GM18519 (cell line): ENCODE data around the gene POTEF.
"Not testable (repeated sequence)": the region's sequence is repeated elsewhere in the genome, so short reads cannot be mapped to it uniquely, and the experiment has no call there.

Experiments used
- ATAC-seq: cut with Tn5 transposase; IDR thresholded peaks from one replicate; pipeline ENCODE4 v1.9.1; 2021; ENCODE audit warnings: mild to moderate bottlenecking, moderate library complexity; ENCODE audit not compliant: unreplicated experiment, low FRiP score

POTEF gene

DNA sequence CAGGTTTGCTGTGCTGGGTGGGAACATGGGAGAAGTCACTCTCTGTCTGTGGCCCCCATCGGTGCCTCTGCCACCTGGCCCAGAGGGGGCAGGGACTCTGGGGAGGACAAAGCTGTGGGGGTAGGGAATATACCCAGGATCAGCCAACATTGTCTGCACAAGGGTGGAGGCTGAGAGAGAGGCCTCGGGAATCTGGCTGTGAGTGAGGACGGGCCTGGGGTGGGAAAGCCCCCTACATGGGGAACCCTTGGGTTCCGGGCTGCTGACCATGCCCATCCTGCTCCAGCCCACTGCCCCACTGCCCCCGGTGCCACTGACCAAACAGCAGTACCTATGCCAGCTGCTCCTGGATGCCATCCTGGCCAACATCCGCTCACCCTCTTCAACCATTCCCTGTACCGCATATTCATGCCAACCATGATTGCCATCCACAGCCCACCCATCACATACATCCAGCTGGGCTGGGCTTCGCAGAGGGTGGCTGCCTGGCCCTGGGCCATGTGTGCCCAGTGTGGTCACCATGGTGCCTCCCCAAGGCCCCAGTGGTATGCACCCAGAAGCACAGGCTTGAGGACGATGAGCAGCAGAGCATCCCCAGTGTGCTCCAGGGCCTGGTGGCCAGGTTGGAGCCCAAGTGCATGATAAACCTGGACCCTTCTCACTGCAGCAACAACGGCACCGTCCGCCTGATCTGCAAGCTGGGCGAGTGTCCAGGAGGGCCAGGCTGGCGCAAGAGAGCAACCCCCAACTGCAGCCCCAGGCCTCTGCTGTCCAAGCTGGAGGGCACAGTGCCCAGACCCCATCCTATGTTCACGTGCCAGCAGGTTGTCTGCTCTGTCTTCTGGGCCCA lies 6.9 kb upstream of the POTEF start:
- ATAC-seq, result no peak

- ATAC-seq, result not testable (repeated sequence)
Observed at GRCh38 chr2:130128464-130128863, 558 bp downstream of the POTEF start.

- not testable (repeated sequence) for ATAC-seq
Observed at GRCh38 chr2:130127726-130128125, 1.3 kb downstream of the POTEF start.

DNA sequence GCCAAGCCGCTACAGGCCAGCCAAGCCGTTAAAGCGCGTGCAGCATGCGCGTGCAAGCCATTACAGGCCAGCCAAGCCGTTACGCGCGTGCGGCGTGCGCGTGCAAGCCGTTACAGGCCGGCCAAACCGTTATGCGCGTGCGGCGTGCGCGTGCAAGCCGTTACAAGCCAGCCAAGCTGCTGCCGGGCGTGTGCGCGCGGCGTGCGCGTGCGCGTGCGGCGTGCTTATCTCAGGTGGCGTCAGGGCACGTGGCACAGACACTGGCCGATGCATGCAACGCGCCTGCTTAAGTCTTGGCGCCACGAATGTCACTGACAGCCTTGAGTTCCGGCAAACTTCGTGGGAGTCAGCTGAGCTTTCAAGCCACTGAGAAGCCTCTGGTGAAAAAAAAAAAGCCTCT lies 8.1 kb downstream of the POTEF start:
- ATAC-seq, result not testable (repeated sequence)

DNA sequence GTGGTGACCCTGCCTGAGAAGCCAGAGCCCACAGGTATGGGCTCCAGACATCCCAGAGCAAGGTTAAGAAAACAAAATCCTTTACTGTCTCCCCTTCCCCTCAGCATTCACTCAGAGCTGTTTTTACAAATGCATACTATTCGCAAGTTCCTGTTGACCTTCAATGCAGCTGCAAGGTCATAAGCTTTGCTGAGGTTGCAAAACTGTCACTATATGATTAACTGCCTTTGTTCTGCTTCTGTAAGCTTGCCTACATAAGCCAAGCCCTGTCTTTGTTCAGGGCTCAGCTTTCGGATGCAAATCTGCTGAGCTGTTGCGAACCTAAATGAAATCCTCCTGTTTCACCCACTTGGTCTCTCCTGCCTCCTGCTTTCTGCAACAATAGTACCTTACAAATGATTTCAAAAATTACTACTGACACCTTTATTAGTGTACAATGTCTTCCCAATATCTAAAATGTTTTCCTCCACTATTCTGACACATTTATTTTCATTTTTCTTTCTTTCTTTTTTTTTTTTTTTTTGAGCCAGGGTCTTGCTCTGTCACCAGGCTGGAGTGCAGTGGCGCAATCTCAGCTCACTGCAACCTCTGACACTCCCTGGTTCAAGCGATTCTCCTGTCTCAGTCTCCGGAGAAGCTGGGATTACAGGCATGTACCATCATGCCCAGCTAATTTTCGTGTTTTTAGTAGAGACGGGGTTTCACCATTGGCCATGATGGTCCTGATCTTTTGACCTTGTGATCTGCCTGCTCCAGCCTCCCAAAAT lies 26.2 kb downstream of the POTEF start:
- ATAC-seq, result not testable (repeated sequence)

- not testable (repeated sequence) for ATAC-seq
Observed at GRCh38 chr2:130062645-130063044, 66.4 kb downstream of the POTEF start.

GRCh38 chr2:130059982-130060381 lies 69.0 kb downstream of the POTEF start:
- not testable (repeated sequence) for ATAC-seq

DNA sequence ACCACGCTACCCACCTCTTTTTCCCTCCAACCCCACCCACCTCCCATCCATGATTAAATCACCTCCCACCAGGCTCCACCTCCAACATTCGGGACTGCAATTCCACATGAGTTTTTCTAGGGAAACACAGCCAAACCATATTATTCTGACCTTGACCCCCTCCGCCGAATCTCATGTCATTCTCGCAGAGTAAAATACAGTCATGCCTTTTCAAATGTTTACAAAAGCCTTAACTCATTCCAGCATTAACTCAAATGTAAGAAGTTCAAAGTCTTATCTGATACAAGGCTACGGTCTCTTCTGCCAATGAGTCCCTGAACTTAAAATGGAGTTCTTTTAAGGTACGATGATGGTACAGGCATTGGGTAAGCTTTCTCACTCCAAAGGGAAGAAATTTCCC lies 72.7 kb downstream of the POTEF start:
- ATAC-seq, result not testable (repeated sequence)

DNA sequence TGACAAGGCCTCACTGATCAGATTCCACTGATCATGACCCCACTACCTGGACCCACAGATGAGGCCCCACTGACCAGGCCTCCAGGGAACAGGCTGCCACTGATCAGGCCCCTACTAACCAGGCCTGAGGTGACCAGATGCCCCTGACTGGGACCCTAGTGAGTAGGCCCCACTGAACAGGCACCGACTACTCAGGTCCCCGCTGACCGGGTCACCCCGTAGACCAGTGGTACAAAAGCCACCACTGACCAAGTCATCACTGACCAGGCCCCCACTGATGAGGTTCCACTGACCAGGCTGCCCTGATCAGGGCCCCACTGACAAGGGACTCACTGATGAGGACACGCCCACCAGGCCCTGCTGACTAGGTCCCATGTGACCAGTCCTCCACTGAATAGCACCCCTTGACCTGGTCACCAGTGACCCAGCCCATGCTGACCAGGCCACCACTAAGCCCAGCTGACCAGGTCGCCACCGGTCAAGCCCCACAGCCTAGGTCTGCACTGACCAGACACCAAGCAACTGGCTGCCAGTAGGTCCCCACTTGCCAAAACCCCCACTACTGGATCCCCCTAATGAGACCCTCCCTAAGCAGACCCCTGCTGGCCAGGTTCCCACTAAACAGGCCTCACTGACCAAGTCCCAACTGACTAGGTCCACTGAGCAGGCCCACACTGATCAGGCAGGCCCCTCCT lies 75.7 kb downstream of the POTEF start:
- not testable (repeated sequence) for ATAC-seq

DNA sequence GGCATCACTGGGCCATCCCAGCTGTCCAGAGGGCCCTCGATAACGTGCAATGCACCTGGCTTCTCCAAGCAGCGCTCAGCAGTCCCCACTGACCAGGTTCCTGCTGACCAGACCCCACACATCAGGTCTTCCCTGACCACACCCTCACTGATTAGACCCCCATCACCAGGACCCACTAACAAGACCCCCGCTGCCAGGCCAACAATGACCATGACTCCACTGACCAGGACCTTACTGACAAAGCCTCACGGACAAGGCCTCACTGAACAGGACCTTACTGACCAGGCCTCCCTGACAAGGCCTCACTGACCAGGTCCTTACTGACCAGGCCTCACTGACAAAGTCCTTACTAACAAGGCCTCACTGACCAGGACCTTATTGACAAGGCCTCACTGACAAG lies 76.6 kb downstream of the POTEF start:
- ATAC-seq, result not testable (repeated sequence)

DNA sequence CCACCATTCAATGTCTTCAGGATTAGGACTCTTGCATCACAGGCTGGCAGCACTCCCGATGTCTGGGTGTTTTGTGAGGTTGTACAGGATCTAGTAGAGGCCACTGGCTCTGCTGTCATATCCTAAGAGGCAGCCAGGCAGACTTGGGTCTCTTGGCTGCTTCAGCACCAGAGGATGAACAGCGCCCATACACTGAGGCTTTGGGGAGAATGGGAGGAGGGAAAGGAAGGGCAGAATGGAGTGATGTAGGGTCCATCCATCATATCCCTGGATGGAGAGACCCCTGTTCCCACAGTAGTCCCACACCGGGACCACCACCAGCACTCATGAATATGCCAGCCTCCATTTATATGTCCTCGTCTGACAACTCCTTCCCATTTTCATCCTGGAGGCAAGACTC lies 80.6 kb downstream of the POTEF start:
- ATAC-seq, result not testable (repeated sequence)

DNA sequence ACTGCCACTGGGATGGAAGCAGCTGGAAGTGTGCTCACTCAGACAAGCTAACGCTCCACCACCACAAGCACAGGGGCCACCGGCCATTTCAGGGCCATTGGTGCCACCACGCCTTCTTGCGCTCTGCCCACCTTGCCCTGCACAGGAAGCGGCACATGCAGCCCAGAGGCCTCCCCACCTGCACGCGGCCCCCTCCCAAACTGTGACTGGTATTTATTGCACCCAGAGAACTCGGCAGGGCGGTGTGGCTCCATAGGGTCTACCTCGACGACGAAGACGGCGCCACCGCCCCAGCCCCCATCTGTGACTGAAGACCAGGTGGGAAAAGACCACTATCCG lies 90.8 kb downstream of the POTEF start:
- ATAC-seq, result not testable (repeated sequence)

DNA sequence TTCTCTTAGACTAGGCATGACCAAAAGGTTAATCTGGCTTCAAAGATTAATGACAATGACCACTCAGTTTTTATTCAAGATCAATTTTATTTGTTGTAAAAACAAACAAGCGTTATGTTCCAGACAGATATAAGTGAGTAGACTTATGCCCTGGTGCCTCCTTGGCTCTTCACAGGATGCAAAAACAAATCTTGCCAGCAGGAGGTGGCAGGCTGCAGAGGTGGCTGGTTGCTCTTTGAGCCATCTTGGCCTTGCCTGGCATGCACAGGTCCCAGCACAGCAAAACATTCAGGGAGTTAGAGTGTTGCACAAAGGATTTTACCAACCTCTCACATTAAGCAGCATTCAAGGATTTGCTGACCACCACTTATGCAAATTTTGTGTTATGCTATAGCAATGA lies 103.1 kb downstream of the POTEF start:
- ATAC-seq, result not testable (repeated sequence)
